ENCODE data around the gene ZBTB14.

Gene ZBTB14, protein sequence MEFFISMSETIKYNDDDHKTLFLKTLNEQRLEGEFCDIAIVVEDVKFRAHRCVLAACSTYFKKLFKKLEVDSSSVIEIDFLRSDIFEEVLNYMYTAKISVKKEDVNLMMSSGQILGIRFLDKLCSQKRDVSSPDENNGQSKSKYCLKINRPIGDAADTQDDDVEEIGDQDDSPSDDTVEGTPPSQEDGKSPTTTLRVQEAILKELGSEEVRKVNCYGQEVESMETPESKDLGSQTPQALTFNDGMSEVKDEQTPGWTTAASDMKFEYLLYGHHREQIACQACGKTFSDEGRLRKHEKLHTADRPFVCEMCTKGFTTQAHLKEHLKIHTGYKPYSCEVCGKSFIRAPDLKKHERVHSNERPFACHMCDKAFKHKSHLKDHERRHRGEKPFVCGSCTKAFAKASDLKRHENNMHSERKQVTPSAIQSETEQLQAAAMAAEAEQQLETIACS

DNA sequence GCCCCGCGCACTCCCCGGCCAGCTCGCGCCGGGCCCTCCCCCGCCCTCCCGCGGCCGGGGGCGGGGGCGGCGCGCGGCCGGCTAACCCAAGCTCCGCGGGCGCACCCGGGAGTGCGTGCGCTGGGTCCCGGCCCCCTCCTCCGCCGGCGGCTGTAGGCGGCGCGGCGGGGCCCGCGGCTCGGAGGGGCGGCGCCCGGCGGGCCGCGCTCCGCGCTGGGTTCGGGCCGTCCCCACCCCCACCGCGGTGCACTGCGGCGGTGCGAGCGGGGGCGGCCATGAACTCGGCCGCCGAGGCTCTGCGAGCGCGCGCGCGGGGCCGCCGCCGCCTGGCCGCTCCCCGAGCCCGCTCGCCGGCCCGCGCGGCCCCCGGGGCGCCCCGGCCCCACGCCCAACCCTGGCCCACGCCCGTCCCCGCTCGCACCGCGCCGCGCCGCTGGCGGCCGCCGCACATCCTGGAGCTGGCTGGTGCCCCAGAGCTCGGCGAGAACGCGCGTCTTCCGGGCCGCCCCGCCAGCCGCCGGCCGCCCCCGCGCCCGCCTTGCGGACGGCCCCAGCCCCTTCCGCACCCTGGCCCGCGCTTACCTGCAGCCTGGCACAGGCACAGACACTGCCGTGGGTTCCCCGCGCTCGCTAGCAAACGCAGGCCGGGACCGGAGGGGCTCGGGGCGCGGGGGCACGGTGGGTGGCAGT is at the start of gene ZBTB14:
TSS of gene ZBTB14 (minus strand) at position 496 of the 690 bp plus-strand sequence. CDS start 2,480 bp downstream, outside the sequence.
- peak; percentile 62 for DNase-seq

DNA sequence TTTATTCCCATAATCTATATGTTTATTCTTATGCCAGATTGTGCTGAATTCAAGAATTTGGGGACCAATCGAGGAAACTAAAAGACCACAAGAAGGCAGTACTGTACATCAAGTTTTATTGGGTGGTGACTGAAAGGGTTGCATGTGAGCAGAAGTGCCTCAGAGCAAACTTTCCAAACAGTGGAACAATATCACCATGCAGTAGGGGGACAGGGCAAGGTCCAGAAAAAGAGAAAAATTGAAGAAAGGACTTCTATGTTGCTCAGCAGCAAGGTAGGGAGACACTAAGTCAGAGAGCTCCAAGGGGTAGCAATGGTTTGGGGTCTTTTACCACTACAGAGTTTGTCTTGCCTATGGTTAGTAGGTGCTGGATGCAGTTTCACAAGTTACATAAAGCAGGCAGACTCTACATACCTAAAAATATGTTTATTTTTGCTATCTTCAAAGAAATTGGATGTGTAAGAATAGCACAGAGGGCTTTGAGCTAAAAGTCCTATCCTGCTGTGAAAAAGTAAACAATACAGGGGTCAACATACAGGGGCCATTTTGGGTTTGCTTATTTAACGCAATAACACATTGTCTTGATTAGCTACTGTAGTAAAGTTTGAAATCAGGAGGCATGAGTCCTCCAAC is 43.8 kb upstream of the ZBTB14 start:
- no peak for DNase-seq

DNA sequence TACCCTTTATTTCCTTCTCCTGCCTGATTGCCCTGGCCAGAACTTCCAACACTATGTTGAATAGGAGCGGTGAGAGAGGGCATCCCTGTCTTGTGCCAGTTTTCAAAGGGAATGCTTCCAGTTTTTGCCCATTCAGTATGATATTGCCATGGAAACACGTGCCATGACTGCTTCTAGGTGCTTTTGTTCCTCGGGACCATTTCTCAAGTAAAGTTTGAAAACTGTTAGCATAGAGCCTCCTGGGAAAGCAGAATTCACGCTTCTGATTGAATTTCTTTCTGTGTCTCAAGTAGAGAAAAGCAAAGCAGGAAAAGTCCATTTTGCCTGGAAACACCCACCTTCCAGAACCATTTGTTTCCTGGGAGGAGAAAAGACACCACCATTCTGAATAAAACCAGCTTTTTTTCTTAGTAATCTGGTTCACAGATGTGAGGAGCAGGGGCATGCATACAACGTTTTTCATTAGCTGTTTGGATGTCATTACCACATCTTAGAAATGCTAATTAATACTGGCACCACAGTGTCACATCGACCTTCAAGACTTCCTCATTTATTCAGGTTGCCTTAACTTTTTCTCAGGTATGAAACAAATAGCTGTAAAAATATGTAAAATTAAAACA is 39.0 kb upstream of the ZBTB14 start:
- DNase-seq, result no peak

DNA sequence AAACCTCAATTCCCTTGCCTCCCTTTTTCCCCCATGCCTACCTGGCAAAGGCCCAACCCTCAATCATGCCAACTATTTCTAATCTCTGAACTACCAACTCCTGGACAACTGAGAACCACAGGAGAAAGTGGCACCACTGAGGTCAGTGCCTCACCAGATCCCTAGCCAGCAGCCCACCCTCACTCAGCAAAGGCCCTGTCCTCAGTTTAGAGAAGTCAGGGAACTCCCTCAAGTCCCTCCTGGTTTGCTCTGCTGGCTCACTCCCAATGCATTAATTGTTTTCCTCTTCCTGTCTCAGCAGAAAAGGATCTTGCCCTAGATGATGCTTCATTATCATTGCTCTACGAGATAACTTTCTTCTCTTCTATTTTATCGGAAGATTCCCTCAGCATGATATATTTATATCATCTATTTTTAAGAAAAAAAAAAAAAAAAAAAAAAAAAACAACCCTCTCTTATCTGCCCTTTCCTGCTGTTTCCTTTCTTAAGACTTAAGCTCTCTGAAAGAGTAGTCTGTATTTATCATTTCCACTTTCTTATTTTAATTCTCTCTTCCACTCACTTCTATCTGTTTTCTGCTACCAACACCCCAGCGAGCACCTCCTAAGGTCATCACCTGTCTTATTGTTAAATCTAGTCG is 22.7 kb upstream of the ZBTB14 start:
- DNase-seq, result no peak

DNA sequence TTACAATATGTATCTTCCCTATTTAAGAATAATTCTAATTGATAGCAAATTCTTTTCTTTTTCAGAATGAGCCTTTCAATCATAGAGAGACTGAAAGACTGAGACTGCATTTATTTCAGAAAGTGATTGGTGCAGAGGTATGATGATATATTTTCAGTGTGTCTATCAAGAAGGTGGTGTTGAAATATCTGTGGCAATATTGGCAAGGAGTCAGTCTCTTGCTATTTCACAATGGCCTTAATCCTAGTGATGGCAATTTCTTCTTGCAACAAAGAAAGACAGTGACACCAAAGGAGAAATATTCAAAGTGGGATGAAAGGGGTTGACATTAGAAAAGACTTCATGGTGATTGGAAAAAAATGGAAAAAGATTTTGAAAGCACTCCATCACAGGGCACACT is 21.7 kb upstream of the ZBTB14 start:
- DNase-seq, result no peak

DNA sequence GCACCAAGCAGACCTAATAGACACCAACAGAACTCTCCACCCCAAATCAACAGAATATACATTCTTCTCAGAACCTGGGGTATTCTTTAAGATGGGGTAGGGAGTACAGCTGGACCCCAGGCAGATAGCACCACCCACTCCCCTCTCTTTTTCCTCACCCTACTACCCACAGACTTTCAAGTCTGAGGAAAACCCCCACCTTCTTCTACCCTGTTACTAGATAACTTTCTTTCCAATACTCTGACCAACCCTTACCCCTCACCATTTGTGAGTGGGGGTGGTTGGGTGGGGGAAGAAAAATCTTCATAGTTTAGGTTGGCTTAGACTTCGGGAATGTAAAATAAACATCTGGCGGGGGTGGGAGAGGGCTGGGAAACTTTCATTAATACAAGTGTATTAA is 20.3 kb upstream of the ZBTB14 start:
- DNase-seq, result no peak

DNA sequence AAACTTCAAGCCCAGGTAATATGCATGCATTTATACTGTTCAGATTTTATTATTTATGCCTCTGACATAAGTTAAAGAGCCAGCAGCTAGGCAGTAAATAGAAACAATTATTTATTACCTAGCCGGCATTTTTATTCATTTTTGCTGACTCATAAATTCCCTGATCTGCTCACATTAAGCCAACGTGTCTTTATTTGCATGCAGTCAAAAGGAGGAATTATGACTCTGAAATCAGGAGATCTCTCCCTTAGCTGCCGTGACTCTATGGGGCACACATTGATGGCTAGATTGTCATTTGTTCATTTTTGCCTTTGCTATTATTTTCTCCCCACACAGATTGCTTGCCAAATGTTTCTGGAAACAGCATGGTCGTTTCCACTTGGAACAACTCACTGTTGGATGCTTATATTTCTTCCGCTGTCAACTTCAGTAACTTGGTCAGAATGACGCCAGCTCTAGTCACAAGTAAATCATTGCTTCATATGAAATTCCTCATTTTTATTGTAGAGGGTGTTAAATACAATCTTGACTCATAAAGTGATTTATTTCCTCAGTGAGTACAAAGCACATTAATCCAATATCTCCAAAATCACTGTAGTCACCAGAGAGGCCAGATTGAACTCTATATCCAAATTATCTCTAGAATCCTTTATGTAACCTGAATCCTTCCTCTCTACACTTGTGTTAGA is 15.9 kb upstream of the ZBTB14 start:
- DNase-seq, result no peak

DNA sequence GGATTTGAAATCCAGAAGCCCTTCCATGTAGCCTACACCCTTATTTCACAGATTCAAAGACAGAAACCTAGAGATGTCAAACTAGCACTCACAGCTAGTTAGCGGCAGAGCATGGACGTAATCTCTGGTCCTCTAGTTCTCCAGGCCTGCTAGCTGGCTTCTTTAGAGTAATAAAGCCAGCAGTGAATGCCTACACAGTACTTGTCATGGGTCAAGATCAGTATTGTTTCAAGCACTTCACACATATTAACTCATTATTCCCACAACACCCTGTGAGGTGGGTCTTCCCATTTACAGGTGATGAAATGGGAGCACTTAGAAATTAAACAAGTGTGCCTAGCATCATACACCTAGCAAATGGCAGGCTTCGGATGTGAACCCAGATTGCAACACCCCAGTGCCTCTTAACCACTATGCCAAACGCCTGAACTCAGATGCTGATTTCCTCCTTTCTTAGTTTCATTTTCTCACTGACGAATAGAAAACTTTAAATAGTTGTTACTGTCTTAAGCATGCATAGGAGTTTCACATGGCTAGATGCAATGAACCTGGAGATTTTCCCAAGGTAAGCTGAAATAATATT is 14.5 kb upstream of the ZBTB14 start:
- DNase-seq, result peak; percentile 1

DNA sequence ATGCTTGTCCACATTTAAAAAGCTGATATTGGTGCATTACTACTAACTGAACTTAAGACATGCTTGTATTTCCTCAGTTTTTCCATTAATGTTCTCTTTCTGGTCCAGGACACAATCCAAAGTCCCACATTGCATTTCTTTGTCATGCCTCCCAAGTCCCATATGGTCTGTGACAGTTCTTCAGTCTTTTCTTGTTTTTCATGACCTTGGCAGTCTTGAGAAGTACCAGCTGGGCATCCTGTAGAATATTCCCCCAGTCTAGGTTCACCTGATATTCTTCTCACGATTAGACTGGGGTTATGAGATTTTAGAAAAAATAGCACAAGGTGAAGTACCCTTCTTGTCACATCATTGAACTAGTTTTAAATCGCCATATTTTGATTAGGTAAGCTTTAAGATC is 10.3 kb upstream of the ZBTB14 start:
- DNase-seq, result no peak

DNA sequence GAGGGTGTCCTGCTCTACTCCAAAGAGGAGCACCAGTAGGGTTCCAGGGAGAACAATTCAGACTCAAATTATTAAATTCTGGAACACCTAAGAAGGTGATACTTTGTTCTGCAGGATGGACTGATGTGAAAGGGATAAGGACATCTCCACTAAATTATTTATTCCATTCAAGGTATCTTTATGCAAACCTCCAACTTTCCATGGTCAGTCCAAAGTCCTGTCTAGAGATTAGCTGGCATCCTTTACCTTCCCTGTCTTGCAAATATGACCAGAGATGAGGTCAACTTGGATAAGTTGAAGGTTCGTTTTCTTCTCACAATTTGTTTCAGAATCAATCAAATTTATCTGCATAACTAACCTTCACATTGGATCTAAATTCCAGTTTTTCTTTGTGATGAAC is 8.7 kb upstream of the ZBTB14 start:
- no peak for DNase-seq

DNA sequence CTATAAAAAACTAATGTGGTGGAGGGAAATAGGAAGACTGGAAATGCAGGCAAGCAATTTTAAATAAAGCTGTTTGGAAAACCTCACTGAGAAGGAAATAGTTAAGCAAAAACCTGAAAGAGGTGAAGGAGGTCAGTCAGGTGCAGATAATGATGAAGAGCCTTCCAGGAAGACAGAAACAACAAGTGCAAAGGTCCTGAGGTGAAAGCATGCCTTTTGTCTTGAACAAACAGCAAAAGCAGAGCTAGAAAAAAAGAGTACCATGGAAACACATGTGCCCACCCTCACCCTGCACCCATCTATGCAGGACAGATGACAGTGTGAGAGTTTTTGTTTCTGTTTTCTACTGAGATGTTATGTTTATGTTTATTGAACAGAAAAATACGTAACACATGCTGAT is 8.1 kb upstream of the ZBTB14 start:
- DNase-seq, result no peak

DNA sequence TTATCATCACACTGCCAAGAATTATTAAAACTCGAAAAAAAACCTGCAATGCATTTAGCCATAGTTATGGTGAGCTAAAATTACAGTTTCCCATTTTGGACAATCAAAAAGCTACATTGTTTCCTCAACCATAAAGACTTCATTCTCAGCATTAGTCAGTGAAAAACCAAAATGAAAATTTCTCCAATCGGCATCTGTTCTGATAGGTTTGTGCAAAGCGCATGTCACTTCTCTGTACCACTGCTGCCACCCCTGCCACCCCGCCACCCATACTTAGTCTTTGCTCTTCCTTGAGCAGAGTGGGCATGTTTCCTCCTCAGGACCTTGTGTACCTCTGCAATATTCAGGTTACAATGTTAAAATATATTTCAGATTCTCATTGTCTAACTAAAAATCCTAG is 7.1 kb upstream of the ZBTB14 start:
- DNase-seq, result no peak

DNA sequence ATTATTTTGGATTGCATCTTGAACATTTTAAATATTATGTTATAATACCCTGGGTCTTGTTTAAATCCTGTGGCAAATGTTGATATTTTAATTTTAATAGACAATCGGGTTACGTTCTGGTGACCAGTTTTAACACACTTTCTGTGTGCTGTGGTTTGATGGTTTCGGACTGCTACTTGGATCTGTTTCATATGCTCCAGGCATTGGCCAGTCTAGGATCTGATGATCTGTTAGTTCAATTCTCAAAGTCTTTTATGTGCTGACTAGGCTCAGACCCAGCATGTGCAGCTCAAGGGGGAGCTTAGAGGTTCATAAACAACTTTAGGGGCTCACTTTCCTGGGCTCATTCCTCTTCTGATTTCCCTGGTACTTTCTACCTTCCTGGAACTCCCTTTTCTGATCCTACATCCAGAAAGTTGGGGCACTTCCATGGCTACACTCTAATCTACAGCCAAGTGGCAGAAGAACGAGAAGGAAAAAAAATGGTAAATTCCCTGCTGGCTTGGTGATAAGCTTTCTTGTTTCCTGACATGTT is 5.0 kb upstream of the ZBTB14 start:
- no peak for DNase-seq

DNA sequence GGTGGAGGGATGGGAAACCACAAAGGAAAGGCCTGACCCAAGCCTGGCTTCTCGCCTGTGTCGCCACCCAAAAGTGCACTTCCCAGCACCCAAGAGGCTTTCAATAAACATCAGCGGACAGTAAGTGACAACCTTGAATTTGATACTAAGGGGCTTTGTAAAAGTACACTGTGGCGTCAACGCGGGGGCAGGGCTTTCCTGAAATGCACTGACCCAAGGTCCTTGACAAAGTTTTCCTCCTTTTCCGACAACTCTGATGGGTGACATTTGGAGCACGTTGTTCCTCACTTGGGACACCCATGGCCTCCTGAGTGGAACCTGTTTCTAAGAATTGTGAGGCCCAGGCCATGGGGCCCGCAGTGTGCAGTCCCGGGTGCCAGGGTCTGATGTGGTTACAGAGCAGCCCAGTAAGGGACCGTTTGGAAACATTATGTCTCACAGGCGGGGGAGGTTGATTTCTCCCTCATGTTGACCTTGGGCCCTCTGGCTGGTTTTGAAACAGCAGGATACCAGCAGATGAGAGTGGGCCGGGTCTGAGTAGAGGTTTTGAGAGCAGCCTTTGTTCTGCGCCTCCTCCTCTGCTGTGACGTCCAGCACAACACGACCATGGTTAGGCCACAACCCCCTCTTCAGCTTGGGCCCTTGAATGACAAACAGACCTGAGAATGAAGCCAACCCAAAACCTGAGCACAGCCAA is 2.8 kb upstream of the ZBTB14 start:
- no peak for DNase-seq

DNA sequence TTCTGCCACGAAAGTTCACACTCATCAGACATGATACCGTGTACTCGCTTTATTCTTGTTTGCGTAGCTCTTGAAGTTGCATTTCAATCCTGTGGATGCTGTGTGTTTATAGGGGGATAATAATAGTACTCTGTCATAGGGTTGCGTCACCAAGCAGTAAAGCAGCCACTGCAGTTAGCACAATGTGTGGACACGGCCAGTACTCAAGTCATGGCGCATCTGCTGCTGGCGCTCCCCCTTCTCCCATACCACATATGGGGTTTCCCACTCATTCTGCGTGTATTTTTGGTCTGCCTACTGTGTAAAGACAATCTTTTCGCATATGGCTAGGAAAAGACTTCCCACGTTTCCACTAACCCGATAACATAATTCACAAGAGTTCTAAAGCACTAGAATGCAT is 2.1 kb upstream of the ZBTB14 start:
- no peak for DNase-seq

DNA sequence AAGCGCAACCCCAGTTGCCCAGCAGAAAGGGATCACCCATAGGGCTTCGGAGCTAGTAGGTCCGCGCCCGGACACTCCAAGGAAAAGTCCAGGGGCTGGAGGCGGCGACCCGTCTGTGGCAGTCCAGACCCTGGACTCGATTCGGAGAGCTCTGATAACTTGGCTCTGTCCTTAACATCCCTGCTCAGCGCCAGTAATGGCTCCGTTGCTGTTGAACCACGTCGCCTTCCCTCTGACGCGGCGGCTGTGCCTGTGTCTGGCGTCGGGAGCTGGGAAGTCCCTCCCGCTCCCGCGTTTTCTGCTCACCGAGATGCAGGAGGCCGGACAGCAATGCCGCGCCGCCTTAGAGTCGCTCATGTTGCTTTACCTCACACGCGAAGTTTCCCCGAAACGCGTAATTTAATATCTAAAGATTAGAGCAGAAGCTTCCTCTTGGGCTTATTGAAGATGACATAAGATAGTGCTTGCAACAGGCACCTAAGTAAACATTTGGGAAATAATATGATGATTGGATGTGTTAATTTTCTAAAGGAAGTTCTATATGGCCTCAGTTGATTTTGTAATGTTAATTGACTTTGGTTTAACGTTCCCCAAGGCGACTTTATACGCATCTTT is 1.3 kb upstream of the ZBTB14 start:
- peak; percentile 61 for DNase-seq

DNA sequence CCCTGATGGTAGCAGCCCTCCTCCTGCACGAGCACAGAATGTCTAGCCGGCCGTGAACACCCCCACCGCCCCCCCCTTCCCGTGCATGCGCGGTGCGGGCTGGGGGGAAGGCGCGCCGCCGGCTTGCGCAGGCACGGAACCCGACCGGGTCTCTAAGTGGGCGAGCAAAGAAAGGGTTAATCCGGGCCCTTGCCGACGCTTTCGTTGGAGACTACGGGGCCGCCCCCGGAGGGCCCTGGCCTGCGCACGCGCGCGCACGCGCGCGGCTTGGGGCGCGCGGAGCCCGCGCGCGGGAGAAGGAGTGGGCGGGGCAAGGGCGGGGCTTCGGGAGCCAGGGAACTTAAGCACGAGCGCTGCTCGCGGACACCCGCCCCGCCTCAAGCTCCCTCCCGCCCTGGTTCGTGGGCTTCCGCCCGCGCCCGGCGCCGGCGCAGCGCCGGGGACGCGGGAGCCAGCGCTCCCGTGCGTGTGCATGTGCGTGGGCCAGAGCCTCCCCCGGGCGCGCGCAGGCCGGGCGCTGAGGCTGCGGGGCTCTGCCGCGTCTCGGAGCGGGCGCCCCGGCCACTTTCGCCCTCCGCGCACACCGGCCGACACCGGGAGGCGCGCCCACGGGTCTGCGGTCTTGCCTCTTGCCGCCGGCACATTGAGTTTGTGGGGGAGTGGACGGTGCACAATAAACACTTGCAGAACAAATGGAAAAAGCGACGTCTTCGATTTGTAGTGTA is 617 bp upstream of the ZBTB14 start:
- peak; percentile 92 for DNase-seq

DNA sequence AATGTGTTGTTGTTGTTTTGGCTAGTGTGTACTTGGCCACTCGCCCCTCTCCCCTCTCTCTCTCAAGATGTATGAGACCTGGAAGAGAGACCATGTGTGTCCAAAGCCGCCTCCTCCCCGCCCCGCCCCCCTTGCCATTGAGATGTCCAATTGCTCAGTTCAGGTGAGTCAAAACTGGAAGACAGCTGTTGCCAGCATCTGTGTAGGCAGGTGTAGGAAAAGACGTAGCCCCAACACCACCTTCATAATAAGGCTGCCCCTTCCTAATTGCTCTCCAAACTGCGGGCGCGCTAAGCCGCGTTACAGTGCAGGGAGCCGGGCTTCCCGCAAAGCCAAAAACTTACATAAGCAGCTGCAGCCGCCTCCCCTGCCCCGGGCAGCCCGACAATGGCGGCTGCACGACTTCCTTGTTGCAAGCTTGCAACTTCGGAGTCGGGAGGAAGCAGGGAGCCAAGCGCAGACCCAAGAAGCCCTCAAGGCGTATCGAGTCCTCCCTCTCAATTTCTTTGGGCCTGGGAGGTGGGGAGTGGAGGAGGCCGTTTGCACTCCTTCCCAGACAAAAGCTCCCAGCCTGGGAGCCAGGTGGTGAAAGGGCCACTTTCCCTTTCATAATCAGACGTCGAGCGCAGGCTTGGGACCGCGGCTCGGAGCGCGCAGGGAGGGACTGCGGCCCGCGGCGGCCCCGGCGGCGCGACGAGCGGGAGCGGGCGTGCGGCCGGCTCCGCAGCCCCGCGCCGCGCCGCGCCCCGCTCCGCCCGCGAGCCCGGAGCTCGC is 882 bp downstream of the ZBTB14 start:
- peak; percentile 50 for DNase-seq

DNA sequence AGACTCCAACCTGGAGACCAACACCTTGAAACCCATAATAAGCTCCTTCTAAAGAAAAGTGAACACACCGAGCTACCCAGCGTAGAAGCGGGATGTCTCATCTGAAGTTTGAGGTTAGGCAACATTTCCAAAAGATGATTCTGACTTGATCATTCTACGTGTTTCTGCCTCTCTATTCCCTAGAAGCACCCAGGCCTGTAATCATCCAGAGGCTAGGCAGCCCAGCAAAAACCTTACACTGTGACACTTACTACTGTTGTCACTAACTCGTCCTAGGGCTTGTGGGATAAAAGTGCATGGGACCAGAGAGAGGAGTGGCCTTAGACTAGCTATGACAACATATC is 1.4 kb downstream of the ZBTB14 start:
- no peak for DNase-seq

All from stimulated activated naive CD4-positive, alpha-beta T cell treated with Interleukin-2 at 50 U/mL for 16 hours (primary cell).